ENCODE results near the gene RSL24D1. TPM values are rescaled to one million over a fixed set of nuclear protein-coding genes. Genes with fewer than 3 reads are reported as not detected.

The RSL24D1 gene
- total and polyA plus RNA-seq, 9 of the 15 experiments (the other 6 are each of a cell fraction or from before 2014, with no cell fraction given) = 133 to 324 (median 223) TPM

DNA sequence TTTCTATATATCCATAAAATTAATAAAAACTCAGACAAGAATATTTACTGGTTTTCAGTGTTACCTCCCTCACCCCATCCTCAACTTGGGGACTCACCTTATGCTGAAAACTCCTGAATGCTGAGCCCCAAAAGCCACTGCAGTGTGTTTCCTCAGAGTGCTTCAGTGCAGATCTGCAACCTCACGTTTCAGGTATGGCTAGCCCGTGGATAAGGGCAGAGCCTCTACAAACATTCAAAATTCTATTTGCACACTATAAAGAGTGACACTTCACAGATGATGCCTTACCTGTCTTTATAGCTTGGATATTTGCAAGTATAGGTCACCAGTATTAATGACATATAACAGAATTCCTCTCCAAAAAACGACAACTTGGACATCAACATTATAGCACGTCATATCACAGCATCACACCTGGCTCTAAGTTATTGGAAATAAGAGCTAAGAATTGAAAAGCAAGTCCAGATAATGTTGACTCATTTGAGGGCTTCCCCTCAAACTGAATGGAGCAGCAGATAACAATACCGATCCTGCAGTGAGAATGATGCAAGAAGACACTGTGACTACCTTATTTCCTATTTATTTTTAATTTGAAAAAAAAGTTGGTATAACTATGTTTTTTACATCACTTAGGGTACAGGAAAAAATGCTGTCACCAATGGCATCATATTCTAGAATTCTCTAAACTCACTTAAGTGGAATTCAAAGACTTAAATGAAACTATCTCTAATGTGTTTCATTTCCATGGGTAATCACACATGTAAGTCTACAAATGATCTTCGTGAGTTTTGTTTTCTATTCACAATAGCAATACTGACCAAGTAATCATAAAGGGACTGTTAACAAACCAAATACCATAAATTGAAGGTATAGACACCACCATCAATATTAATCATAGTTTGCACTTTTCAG is 40.7 kb upstream of the RSL24D1 start (continued):
- no peak for TF ChIP-seq ARID4B (CRISPR knock-in tag; IDR thresholded peaks at IDR 0.05)
- TF ChIP-seq SPI1 (IDR thresholded peaks at IDR 0.05; ENCODE audit: borderline replicate concordance, low read depth, low read length) = 0 out of 2 replicates have a peak, but pooled peaks have one; percentile 19
- no peak for TF ChIP-seq NR1H2 (CRISPR knock-in tag; IDR thresholded peaks at IDR 0.05)
- peak; percentile 67 for TF ChIP-seq CCNT2 (IDR thresholded peaks at IDR 0.05; ENCODE audit: borderline replicate concordance, extremely low read depth, insufficient read length, low read depth, low read length)
- TF ChIP-seq, protein P1, sequence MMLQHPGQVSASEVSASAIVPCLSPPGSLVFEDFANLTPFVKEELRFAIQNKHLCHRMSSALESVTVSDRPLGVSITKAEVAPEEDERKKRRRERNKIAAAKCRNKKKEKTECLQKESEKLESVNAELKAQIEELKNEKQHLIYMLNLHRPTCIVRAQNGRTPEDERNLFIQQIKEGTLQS (IDR thresholded peaks at IDR 0.05) = peak; percentile 98
- TF ChIP-seq, protein P1 (CRISPR knock-in tag; conservative IDR thresholded peaks at IDR 0.05) = 0 out of 2 replicates have a peak, but pooled peaks have one; percentile 32
- TF ChIP-seq CXXC5 (CRISPR knock-in tag; IDR thresholded peaks at IDR 0.05) = peak; percentile 30
- no peak for TF ChIP-seq HEY1 (CRISPR knock-in tag; IDR thresholded peaks at IDR 0.05; ENCODE audit: borderline replicate concordance)
- TF ChIP-seq ZNF561 (CRISPR knock-in tag; conservative IDR thresholded peaks at IDR 0.05) = no peak
- no peak for TF ChIP-seq SRSF7 (optimal IDR thresholded peaks at IDR 0.05; ENCODE audit: low read depth, low read length)
- TF ChIP-seq IFI16 (CRISPR knock-in tag; IDR thresholded peaks at IDR 0.05) = no peak
- TF ChIP-seq POLR2H (tag; IDR thresholded peaks at IDR 0.05; ENCODE audit: low read depth) = peak; percentile 69
- no peak for TF ChIP-seq MCM2 (IDR thresholded peaks at IDR 0.05; ENCODE audit: low read depth)
- TF ChIP-seq TBP (optimal IDR thresholded peaks at IDR 0.05; ENCODE audit: low read depth, low read length) = peak; percentile 36
- TF ChIP-seq KLF16 (IDR thresholded peaks at IDR 0.05) = peak; percentile 81
- no peak for TF ChIP-seq NR2C2 (CRISPR knock-in tag; IDR thresholded peaks at IDR 0.05)
- peak; percentile 29; the same call in 1 of the 2 replicates for TF ChIP-seq NR2C2 (tag; IDR thresholded peaks at IDR 0.05)
- TF ChIP-seq RAD21 (CRISPR knock-in tag; conservative IDR thresholded peaks at IDR 0.05 in 1 of 2, IDR thresholded peaks at IDR 0.05 in 1 of 2) = no peak
- no peak for TF ChIP-seq CTCFL (IDR thresholded peaks at IDR 0.05; ENCODE audit: borderline replicate concordance, insufficient read depth, low read depth, low read length, poor library complexity, severe bottlenecking)
- TF ChIP-seq HIVEP1 (CRISPR knock-in tag; IDR thresholded peaks at IDR 0.05) = no peak
- 0 out of 2 replicates have a peak, but pooled peaks have one; percentile 22 for TF ChIP-seq POLR2A (conservative IDR thresholded peaks at IDR 0.05)

All from K562 (cell line).